Vagina (tissue), 2 donors: ENCODE data around the gene CAPZA3. TPM values are rescaled to one million over a fixed set of nuclear protein-coding genes. Genes with fewer than 3 reads are reported as not detected.
"Not testable (repeated sequence)": the region's sequence is repeated elsewhere in the genome, so short reads cannot be mapped to it uniquely, and the experiment has no call there.

Experiments used
- DNase-seq, 2 donors: peaks; one replicate each; pipeline ENCODE4 v3.0.0-alpha.2; 2017; ENCODE audit errors: extremely low spot score in 2 of 2
- H3K27ac ChIP-seq: fragments of 200-600 bp; sonication (generic); one replicate; pipeline ENCODE4 v1.5.1; 2019
- H3K27me3 ChIP-seq: fragments of 200-600 bp; sonication (generic); one replicate; pipeline ENCODE4 v1.5.1; 2019
- H3K36me3 ChIP-seq, 2 donors: fragments of 200-600 bp; sonication (generic); one replicate each; pipeline ENCODE4 v1.5.1; 2017 to 2019
- H3K4me1 ChIP-seq: fragments of 200-600 bp; sonication (generic); one replicate; pipeline ENCODE4 v1.5.1; 2019
- H3K4me3 ChIP-seq, 2 donors: fragments of 200-600 bp; sonication (generic); 1 replicate in 1 of 2; 2 replicates in 1 of 2; pipeline ENCODE4 v1.5.1; 2016 to 2019
- H3K9me3 ChIP-seq: fragments of 200-600 bp; sonication (generic); one replicate; pipeline ENCODE4 v1.5.1; 2019
- CTCF ChIP-seq, 3 experiments: fragments of 450-650 bp in 2 of 3; fragments of 200-600 bp in 1 of 3; sonication (generic) in 1 of 3; IDR thresholded peaks; one replicate each; pipeline ENCODE4 v1.5.1; 2017 to 2019; ENCODE audit warnings: antibody characterized with exemption in 3 of 3, mild to moderate bottlenecking in 2 of 3, moderate library complexity in 2 of 3
- POLR2A ChIP-seq, 2 donors: fragments of 450-650 bp; IDR thresholded peaks; one replicate each; pipeline ENCODE4 v1.6.1; 2017; ENCODE audit warnings: antibody characterized with exemption in 2 of 2, mild to moderate bottlenecking in 2 of 2, moderate library complexity in 2 of 2
- POLR2AphosphoS5 ChIP-seq, 2 donors: sonication (generic); formaldehyde crosslinking; IDR thresholded peaks; one replicate each; pipeline ENCODE4 v1.9.0; 2017; ENCODE audit warnings: antibody characterized with exemption in 2 of 2, mild to moderate bottlenecking in 2 of 2, low read depth in 1 of 2; ENCODE audit not compliant: insufficient read depth in 1 of 2
- intact Hi-C: fragments of 100-400 bp; cut with DNase I; formaldehyde crosslinking; loops from one replicate; pipeline ENCODE4 v1.15.1; 2023
- total RNA-seq: library from RNA; depleted of rRNA; stranded (reverse); fragments of >200 nt; gene quantifications from one replicate; pipeline ENCODE4 v1.2.3, GENCODE V29; 2016

CAPZA3 gene
- total RNA-seq, 1 donor from 2014 or later, result not detected

GRCh38 chr12:18752947-18753346 is 15.0 kb downstream of the CAPZA3 start:
- no peak for TF ChIP-seq CTCF (IDR thresholded peaks at IDR 0.05)
- no peak for TF ChIP-seq POLR2A (IDR thresholded peaks at IDR 0.05)
- no peak for TF ChIP-seq POLR2AphosphoS5 (IDR thresholded peaks at IDR 0.05; ENCODE audit: insufficient read depth in 1 of 2, low read depth in 1 of 2)
- intact Hi-C loops, result no loop called here
- no peak overlapping the region for H3K27ac ChIP-seq
- peaks cover 13% of the 10 kb centered on the region for H3K4me1 ChIP-seq
- no peak overlapping the region for H3K4me3 ChIP-seq
- H3K27me3 ChIP-seq, result no peaks in the 10 kb centered on the region
- H3K36me3 ChIP-seq, result no peaks in the 10 kb centered on the region
- no peaks in the 10 kb centered on the region for H3K9me3 ChIP-seq
- no peak for DNase-seq

GRCh38 chr12:18753481-18754123 is 15.7 kb downstream of the CAPZA3 start:
- TF ChIP-seq CTCF (IDR thresholded peaks at IDR 0.05) (no peak), POLR2AphosphoS5 (IDR thresholded peaks at IDR 0.05; ENCODE audit: insufficient read depth in 1 of 2, low read depth in 1 of 2) (no peak), POLR2A (IDR thresholded peaks at IDR 0.05) (no peak)
- no peaks in the 10 kb centered on the region for H3K9me3 ChIP-seq
- H3K27me3 ChIP-seq, result no peaks in the 10 kb centered on the region
- DNase-seq, result no peak
- H3K27ac ChIP-seq, result no peak overlapping the region
- H3K4me3 ChIP-seq, result peak overlapping the region in 1 of 2 donors; percentile 13
- no peaks in the 10 kb centered on the region for H3K36me3 ChIP-seq
- peaks cover 13% of the 10 kb centered on the region for H3K4me1 ChIP-seq
- intact Hi-C loops, result no loop called here

GRCh38 chr12:18754124-18754707 is 16.3 kb downstream of the CAPZA3 start:
- Histone ChIP-seq H3K9me3 (no peaks in the 10 kb centered on the region), H3K36me3 (no peaks in the 10 kb centered on the region), H3K27me3 (no peaks in the 10 kb centered on the region), H3K4me3 (no peak overlapping the region), H3K4me1 (peaks cover 13% of the 10 kb centered on the region), H3K27ac (no peak overlapping the region)
- no peak for DNase-seq
- no peak for TF ChIP-seq POLR2AphosphoS5 (IDR thresholded peaks at IDR 0.05; ENCODE audit: insufficient read depth in 1 of 2, low read depth in 1 of 2)
- TF ChIP-seq POLR2A (IDR thresholded peaks at IDR 0.05), result no peak
- no peak for TF ChIP-seq CTCF (IDR thresholded peaks at IDR 0.05)
- intact Hi-C loops, result no loop called here

- Histone ChIP-seq H3K4me3 (no peak overlapping the region), H3K27ac (no peak overlapping the region), H3K9me3 (no peaks in the 10 kb centered on the region), H3K4me1 (peaks cover 13% of the 10 kb centered on the region), H3K36me3 (no peaks in the 10 kb centered on the region), H3K27me3 (no peaks in the 10 kb centered on the region)
- intact Hi-C loops, result no loop called here
- TF ChIP-seq CTCF (IDR thresholded peaks at IDR 0.05) (no peak), POLR2AphosphoS5 (IDR thresholded peaks at IDR 0.05; ENCODE audit: insufficient read depth in 1 of 2, low read depth in 1 of 2) (no peak), POLR2A (IDR thresholded peaks at IDR 0.05) (no peak)
- no peak for DNase-seq
Observed at GRCh38 chr12:18755341-18755740, 17.4 kb downstream of the CAPZA3 start.

- H3K36me3 ChIP-seq, H3K27me3 ChIP-seq, H3K4me3 ChIP-seq, H3K27ac ChIP-seq, DNase-seq, H3K9me3 ChIP-seq, H3K4me1 ChIP-seq, intact Hi-C loops: not testable (repeated sequence)
Observed at GRCh38 chr12:18766479-18766878, 28.6 kb downstream of the CAPZA3 start.
